ENCODE measurements around the gene C2orf42. TPM values are rescaled to one million over a fixed set of nuclear protein-coding genes. Genes with fewer than 3 reads are reported as not detected.

The C2orf42 gene
- total and polyA plus RNA-seq, 10 of the 15 experiments (the other 5 are each of a cell fraction or from before 2014, with no cell fraction given): 5.5 to 19.8 (median 11.5) TPM

GRCh38 chr2:70142590-70143313, 48.1 kb downstream of the C2orf42 start (continued):
- TF ChIP-seq REST (IDR thresholded peaks at IDR 0.05; ENCODE audit: low read depth, low read length) (no peak), BRCA1 (IDR thresholded peaks at IDR 0.05; ENCODE audit: low read depth, low read length) (peak; percentile 62; the same call in 1 of the 2 replicates), PML (IDR thresholded peaks at IDR 0.05; ENCODE audit: low read length) (peak; percentile 93; the same call in 1 of the 2 replicates), CHD1 (IDR thresholded peaks at IDR 0.05; ENCODE audit: low read depth, low read length) (no peak; the same call in 1 of the 2 replicates), E4F1 (IDR thresholded peaks at IDR 0.05; ENCODE audit: borderline replicate concordance, partially characterized antibody) (peak; percentile 63), MYC (IDR thresholded peaks at IDR 0.05; ENCODE audit: insufficient read depth, insufficient read length, insufficient replicate concordance, low read length, severe bottlenecking) (no peak), SKIL (IDR thresholded peaks at IDR 0.05; ENCODE audit: low read depth, poor library complexity, severe bottlenecking) (peak; percentile 65), SPI1 (IDR thresholded peaks at IDR 0.05; ENCODE audit: borderline replicate concordance, insufficient read depth, low read depth, low read length) (no peak; the same call in 1 of the 2 replicates), BMI1 (IDR thresholded peaks at IDR 0.05; ENCODE audit: borderline replicate concordance) (no peak; the same call in 1 of the 2 replicates), LARP7 (IDR thresholded peaks at IDR 0.05) (peak; percentile 70), MEF2B (IDR thresholded peaks at IDR 0.05; ENCODE audit: partially characterized antibody, poor library complexity, severe bottlenecking) (peak; percentile 60), RBBP5 (conservative IDR thresholded peaks at IDR 0.05) (no peak), NFYA (IDR thresholded peaks at IDR 0.05; ENCODE audit: borderline replicate concordance, low read depth, low read length) (no peak), NKRF (conservative IDR thresholded peaks at IDR 0.05) (peak; percentile 39), ZBTB33 (IDR thresholded peaks at IDR 0.05) (no peak), SMAD5 (IDR thresholded peaks at IDR 0.05; ENCODE audit: low read depth) (peak; percentile 72; the same call in 1 of the 2 replicates)
